SK-N-SH treated with all-trans-retinoic acid at 6 μM for 48 hours (cell line): ENCODE measurements around the gene CCDC197.

Experiments
- ATAC-seq: fragments of 200-7000 bp; cut with Tn5 transposase; 3 replicates; pipeline ENCODE4 v1.9.1; 2020; ENCODE audit warnings: mild to moderate bottlenecking, moderate library complexity
- ARNTL ChIP-seq: fragments of 450-650 bp; formaldehyde crosslinking; IDR thresholded peaks from 2 replicates; pipeline ENCODE4 v1.5.0; 2020; ENCODE audit warnings: low read depth, mild to moderate bottlenecking, moderate library complexity, borderline replicate concordance
- BACH2 ChIP-seq: fragments of 250-450 bp; sonication (Bioruptor Pico); IDR thresholded peaks from 2 replicates; pipeline ENCODE4 v1.9.0; 2021; ENCODE audit warnings: mild to moderate bottlenecking, borderline replicate concordance
- CSDC2 ChIP-seq: fragments of 250-450 bp; sonication (Bioruptor Pico); IDR thresholded peaks from 2 replicates; pipeline ENCODE4 v1.5.0; 2020; ENCODE audit warnings: mild to moderate bottlenecking, moderate library complexity
- ESRRG ChIP-seq: fragments of 250-450 bp; sonication (Bioruptor Pico); IDR thresholded peaks from 2 replicates; pipeline ENCODE4 v1.6.1; 2021; ENCODE audit warnings: mild to moderate bottlenecking
- GLIS3 ChIP-seq: fragments of 250-450 bp; sonication (Bioruptor Pico); IDR thresholded peaks from 2 replicates; pipeline ENCODE4 v1.5.0; 2020; ENCODE audit warnings: mild to moderate bottlenecking, moderate library complexity
- ISL1 ChIP-seq: fragments of 250-450 bp; sonication (Bioruptor Pico); IDR thresholded peaks from 2 replicates; pipeline ENCODE4 v2.1.2; 2022; ENCODE audit warnings: mild to moderate bottlenecking, moderate library complexity
- OSR1 ChIP-seq: fragments of 250-450 bp; sonication (Bioruptor Pico); IDR thresholded peaks from 2 replicates; pipeline ENCODE4 v1.8.0; 2022; ENCODE audit warnings: moderate library complexity, mild to moderate bottlenecking, inconsistent platforms
- PPARA ChIP-seq: fragments of 250-450 bp; sonication (Bioruptor Pico); IDR thresholded peaks from 2 replicates; pipeline ENCODE4 v1.5.0; 2020; ENCODE audit warnings: mild to moderate bottlenecking, borderline replicate concordance
- SNAI2 ChIP-seq: fragments of 250-450 bp; sonication (Bioruptor Pico); IDR thresholded peaks from 2 replicates; pipeline ENCODE4 v1.5.0; 2020; ENCODE audit warnings: mild to moderate bottlenecking, moderate library complexity
- TCF4 ChIP-seq: fragments of 250-450 bp; sonication (Bioruptor Pico); IDR thresholded peaks from 2 replicates; pipeline ENCODE4 v1.8.0; 2021; ENCODE audit warnings: mild to moderate bottlenecking, moderate library complexity, borderline replicate concordance
- TOX ChIP-seq: fragments of 250-450 bp; sonication (Bioruptor Pico); IDR thresholded peaks from 2 replicates; pipeline ENCODE4 v1.8.0; 2021; ENCODE audit warnings: mild to moderate bottlenecking, moderate library complexity, borderline replicate concordance
- ZC3H10 ChIP-seq: fragments of 250-450 bp; sonication (Bioruptor Pico); IDR thresholded peaks from 2 replicates; pipeline ENCODE4 v1.5.1; 2021; ENCODE audit warnings: mild to moderate bottlenecking, moderate library complexity
- ZFP3 ChIP-seq: fragments of 250-450 bp; sonication (Bioruptor Pico); IDR thresholded peaks from 2 replicates; pipeline ENCODE4 v1.5.0; 2020; ENCODE audit warnings: mild to moderate bottlenecking, moderate library complexity
- ZFP30 ChIP-seq: fragments of 450-650 bp; formaldehyde crosslinking; IDR thresholded peaks from 2 replicates; pipeline ENCODE4 v1.5.0; 2022; ENCODE audit warnings: mild to moderate bottlenecking, moderate library complexity
- ZNF565 ChIP-seq: fragments of 450-650 bp; formaldehyde crosslinking; conservative IDR thresholded peaks from 2 replicates; pipeline ENCODE4 v1.5.0; 2020; ENCODE audit warnings: low read depth, mild to moderate bottlenecking, moderate library complexity
- ZNF70 ChIP-seq: fragments of 450-650 bp; formaldehyde crosslinking; IDR thresholded peaks from 2 replicates; pipeline ENCODE4 v1.5.0; 2020; ENCODE audit warnings: mild to moderate bottlenecking, moderate library complexity
- ZNF8 ChIP-seq: fragments of 450-650 bp; formaldehyde crosslinking; IDR thresholded peaks from 2 replicates; pipeline ENCODE4 v1.5.0; 2020; ENCODE audit warnings: mild to moderate bottlenecking, moderate library complexity
- TF ChIP-seq, protein P1 (sequence below): fragments of 250-450 bp; sonication (Bioruptor Pico); IDR thresholded peaks from 2 replicates; pipeline ENCODE4 v1.5.1; 2021; ENCODE audit warnings: mild to moderate bottlenecking, moderate library complexity
- TF ChIP-seq, protein P2 (sequence below): fragments of 250-450 bp; sonication (Bioruptor Pico); IDR thresholded peaks from 2 replicates; pipeline ENCODE4 v1.8.0; 2020; ENCODE audit warnings: mild to moderate bottlenecking, moderate library complexity, borderline replicate concordance
- TF ChIP-seq, protein P3 (sequence below): fragments of 250-450 bp; sonication (Bioruptor Pico); IDR thresholded peaks from 2 replicates; pipeline ENCODE4 v1.5.1; 2020; ENCODE audit warnings: low read depth, mild to moderate bottlenecking, moderate library complexity
- TF ChIP-seq, protein P4 (sequence below): fragments of 250-450 bp; sonication (Bioruptor Pico); IDR thresholded peaks from 2 replicates; pipeline ENCODE4 v1.8.0; 2021; ENCODE audit warnings: low read depth, mild to moderate bottlenecking, moderate library complexity, borderline replicate concordance
- TF ChIP-seq, protein P5 (sequence below): fragments of 250-450 bp; sonication (Bioruptor Pico); IDR thresholded peaks from 2 replicates; pipeline ENCODE4 v1.5.0; 2020; ENCODE audit warnings: mild to moderate bottlenecking, moderate library complexity

Gene CCDC197

DNA sequence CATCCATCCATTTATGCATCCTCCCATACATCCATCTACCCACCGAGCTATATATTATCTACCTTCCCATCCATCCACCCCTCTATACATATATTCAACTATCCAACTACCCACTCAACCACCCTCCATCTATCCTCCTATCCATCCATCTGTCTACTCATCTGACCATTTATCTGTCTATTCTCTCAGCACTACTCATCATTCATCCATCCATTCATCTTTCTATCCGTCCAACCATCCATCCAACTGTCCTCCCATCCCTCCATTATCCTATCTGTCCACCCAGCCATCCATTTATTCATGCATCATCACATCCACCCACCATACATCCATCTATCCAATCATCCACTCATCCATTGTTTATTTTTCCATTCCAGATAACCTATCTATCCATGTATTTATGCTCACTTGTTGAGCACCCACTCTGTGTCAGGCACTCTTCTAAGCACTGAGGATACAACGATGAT lies 32.2 kb upstream of the CCDC197 start:
- ATAC-seq = no peak
- TF ChIP-seq, protein P1, sequence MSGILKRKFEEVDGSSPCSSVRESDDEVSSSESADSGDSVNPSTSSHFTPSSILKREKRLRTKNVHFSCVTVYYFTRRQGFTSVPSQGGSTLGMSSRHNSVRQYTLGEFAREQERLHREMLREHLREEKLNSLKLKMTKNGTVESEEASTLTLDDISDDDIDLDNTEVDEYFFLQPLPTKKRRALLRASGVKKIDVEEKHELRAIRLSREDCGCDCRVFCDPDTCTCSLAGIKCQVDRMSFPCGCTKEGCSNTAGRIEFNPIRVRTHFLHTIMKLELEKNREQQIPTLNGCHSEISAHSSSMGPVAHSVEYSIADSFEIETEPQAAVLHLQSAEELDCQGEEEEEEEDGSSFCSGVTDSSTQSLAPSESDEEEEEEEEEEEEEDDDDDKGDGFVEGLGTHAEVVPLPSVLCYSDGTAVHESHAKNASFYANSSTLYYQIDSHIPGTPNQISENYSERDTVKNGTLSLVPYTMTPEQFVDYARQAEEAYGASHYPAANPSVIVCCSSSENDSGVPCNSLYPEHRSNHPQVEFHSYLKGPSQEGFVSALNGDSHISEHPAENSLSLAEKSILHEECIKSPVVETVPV = no peak

DNA sequence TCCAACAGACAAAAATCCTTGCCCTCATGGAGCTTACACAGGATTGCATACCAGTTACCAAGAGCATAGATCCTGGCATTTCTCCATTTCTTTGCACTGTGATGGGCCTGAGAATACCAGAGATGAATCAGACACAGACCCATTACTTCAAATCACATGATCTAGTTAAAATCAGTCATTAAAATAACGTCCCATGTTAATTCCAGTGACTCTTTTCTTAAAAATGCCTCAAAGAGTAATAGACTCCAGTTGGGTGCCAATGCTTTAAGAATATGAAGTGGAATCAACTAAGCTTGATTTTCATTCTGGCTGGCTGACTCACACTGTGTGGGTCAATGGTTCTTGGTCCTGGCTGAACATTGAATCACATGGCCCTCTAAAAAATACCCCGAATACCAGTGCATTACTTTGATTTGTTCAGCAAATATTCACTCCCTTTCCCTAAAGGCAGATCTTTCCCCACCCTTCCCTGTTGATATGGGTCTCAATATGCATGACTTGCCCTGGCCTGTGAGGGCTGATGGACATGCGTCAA lies 31.7 kb upstream of the CCDC197 start:
- TF ChIP-seq TCF4 (CRISPR knock-in tag) = no peak
- no peak for TF ChIP-seq SNAI2
- TF ChIP-seq ZNF70 (CRISPR knock-in tag) = no peak
- no peak for TF ChIP-seq ZFP3 (CRISPR knock-in tag)
- TF ChIP-seq, protein P1 = no peak
- no peak for TF ChIP-seq ARNTL
- TF ChIP-seq TOX = no peak
- ATAC-seq = peak; percentile 86

DNA sequence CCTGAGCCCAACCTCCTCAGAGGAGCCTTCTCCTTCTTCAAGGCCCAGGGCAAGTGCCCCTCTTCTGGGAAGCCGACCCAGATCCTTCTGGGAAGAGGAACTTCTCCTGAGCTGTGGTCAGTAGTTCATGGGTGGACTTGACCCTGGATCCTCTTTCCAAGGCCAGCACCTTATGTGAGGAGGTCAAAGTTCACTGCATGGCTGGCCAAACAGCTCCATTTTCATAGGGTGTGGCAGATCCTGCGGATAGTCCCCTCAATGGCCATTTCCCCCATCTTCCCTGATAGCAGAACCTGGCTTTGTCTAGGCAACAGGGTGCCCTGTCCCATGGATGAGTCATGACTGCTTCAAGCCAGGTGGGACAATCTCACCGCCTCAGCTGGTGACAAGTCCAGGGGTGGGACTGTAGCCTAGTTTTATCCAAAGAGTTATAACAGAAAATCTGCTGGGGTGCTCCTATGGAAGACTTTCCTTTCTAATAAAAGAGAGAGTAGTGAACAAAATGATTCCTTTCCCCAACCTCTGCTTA lies 31.1 kb upstream of the CCDC197 start:
- TF ChIP-seq GLIS3 (CRISPR knock-in tag) (no peak), ARNTL (no peak), BACH2 (CRISPR knock-in tag) (no peak), ZC3H10 (no peak), PPARA (CRISPR knock-in tag) (no peak), CSDC2 (CRISPR knock-in tag) (no peak), ZNF8 (CRISPR knock-in tag) (no peak), TOX (no peak), ZNF565 (CRISPR knock-in tag) (no peak), TCF4 (CRISPR knock-in tag) (no peak), ISL1 (no peak), ZFP30 (CRISPR knock-in tag) (no peak)
- TF ChIP-seq, protein P2, sequence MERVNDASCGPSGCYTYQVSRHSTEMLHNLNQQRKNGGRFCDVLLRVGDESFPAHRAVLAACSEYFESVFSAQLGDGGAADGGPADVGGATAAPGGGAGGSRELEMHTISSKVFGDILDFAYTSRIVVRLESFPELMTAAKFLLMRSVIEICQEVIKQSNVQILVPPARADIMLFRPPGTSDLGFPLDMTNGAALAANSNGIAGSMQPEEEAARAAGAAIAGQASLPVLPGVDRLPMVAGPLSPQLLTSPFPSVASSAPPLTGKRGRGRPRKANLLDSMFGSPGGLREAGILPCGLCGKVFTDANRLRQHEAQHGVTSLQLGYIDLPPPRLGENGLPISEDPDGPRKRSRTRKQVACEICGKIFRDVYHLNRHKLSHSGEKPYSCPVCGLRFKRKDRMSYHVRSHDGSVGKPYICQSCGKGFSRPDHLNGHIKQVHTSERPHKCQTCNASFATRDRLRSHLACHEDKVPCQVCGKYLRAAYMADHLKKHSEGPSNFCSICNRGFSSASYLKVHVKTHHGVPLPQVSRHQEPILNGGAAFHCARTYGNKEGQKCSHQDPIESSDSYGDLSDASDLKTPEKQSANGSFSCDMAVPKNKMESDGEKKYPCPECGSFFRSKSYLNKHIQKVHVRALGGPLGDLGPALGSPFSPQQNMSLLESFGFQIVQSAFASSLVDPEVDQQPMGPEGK = no peak
- TF ChIP-seq, protein P1 = no peak
- TF ChIP-seq, protein P3, sequence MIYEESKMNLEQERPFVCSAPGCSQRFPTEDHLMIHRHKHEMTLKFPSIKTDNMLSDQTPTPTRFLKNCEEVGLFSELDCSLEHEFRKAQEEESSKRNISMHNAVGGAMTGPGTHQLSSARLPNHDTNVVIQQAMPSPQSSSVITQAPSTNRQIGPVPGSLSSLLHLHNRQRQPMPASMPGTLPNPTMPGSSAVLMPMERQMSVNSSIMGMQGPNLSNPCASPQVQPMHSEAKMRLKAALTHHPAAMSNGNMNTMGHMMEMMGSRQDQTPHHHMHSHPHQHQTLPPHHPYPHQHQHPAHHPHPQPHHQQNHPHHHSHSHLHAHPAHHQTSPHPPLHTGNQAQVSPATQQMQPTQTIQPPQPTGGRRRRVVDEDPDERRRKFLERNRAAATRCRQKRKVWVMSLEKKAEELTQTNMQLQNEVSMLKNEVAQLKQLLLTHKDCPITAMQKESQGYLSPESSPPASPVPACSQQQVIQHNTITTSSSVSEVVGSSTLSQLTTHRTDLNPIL (CRISPR knock-in tag) = no peak
- TF ChIP-seq, all 23 proteins: peak for 0
- no peak for ATAC-seq

DNA sequence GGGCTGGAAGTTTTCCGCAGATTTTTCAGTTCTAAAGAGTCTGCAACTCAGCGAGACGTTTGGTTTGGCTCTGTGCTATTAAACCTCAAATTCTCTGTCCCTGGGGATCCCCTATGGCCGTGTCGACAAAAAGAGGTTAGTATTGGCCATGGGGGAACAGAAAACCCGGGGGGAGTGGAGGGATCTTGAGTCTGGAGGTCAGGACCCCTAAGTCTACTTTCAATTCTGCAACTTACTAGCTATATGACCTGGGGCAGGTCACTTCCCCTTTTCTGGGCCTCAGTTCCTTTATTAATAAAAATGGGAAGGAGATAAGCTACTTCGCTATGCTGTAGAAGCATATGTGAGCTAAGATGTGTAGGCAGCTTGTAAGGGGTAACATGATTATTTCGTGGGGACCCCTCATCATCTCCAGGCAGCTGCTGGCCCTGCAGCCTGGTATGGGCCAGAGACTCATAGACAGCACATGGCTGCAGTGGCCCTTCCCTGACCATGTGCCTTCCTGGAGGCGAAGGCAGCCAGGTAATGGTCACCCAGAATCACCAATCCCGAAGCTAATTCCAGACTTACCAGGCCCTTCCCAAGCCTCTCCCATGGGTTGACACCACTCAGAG lies 29.4 kb upstream of the CCDC197 start:
- ATAC-seq = no peak
- TF ChIP-seq ZC3H10 = no peak
- TF ChIP-seq, protein P4, sequence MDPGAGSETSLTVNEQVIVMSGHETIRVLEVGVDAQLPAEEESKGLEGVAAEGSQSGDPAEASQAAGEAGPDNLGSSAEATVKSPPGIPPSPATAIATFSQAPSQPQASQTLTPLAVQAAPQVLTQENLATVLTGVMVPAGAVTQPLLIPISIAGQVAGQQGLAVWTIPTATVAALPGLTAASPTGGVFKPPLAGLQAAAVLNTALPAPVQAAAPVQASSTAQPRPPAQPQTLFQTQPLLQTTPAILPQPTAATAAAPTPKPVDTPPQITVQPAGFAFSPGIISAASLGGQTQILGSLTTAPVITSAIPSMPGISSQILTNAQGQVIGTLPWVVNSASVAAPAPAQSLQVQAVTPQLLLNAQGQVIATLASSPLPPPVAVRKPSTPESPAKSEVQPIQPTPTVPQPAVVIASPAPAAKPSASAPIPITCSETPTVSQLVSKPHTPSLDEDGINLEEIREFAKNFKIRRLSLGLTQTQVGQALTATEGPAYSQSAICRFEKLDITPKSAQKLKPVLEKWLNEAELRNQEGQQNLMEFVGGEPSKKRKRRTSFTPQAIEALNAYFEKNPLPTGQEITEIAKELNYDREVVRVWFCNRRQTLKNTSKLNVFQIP (CRISPR knock-in tag) = no peak
- TF ChIP-seq ESRRG = no peak
- no peak for TF ChIP-seq ZFP30 (CRISPR knock-in tag)
- no peak for TF ChIP-seq ZNF8 (CRISPR knock-in tag)
- TF ChIP-seq OSR1 = no peak
- no peak for TF ChIP-seq ISL1
- no peak for TF ChIP-seq SNAI2
- TF ChIP-seq, protein P5, sequence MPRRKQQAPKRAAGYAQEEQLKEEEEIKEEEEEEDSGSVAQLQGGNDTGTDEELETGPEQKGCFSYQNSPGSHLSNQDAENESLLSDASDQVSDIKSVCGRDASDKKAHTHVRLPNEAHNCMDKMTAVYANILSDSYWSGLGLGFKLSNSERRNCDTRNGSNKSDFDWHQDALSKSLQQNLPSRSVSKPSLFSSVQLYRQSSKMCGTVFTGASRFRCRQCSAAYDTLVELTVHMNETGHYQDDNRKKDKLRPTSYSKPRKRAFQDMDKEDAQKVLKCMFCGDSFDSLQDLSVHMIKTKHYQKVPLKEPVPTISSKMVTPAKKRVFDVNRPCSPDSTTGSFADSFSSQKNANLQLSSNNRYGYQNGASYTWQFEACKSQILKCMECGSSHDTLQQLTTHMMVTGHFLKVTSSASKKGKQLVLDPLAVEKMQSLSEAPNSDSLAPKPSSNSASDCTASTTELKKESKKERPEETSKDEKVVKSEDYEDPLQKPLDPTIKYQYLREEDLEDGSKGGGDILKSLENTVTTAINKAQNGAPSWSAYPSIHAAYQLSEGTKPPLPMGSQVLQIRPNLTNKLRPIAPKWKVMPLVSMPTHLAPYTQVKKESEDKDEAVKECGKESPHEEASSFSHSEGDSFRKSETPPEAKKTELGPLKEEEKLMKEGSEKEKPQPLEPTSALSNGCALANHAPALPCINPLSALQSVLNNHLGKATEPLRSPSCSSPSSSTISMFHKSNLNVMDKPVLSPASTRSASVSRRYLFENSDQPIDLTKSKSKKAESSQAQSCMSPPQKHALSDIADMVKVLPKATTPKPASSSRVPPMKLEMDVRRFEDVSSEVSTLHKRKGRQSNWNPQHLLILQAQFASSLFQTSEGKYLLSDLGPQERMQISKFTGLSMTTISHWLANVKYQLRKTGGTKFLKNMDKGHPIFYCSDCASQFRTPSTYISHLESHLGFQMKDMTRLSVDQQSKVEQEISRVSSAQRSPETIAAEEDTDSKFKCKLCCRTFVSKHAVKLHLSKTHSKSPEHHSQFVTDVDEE (CRISPR knock-in tag) = no peak
- no peak for TF ChIP-seq BACH2 (CRISPR knock-in tag)
- TF ChIP-seq TCF4 (CRISPR knock-in tag) = no peak
- TF ChIP-seq GLIS3 (CRISPR knock-in tag) = no peak
- TF ChIP-seq CSDC2 (CRISPR knock-in tag) = no peak
- no peak for TF ChIP-seq ZNF565 (CRISPR knock-in tag)
